Measurements from ENCODE around the gene PALM2AKAP2. TPM values are rescaled to one million over a fixed set of nuclear protein-coding genes. Genes with fewer than 3 reads are reported as not detected.

PALM2AKAP2 gene
- total and polyA plus RNA-seq, 9 of the 15 experiments (the other 6 are each of a cell fraction or from before 2014, with no cell fraction given), result not detected

- TF ChIP-seq AFF4 (CRISPR knock-in tag; IDR thresholded peaks at IDR 0.05) (no peak), ZFPM2 (CRISPR knock-in tag; IDR thresholded peaks at IDR 0.05) (no peak), GTF3C2 (IDR thresholded peaks at IDR 0.05; ENCODE audit: borderline replicate concordance, extremely low read depth, insufficient read length) (no peak), MITF (IDR thresholded peaks at IDR 0.05) (no peak), KLF10 (CRISPR knock-in tag; IDR thresholded peaks at IDR 0.05) (no peak), ZBED1 (IDR thresholded peaks at IDR 0.05) (no peak), HDAC6 (IDR thresholded peaks at IDR 0.05; ENCODE audit: low read depth, low read length) (no peak), CREM (IDR thresholded peaks at IDR 0.05; ENCODE audit: low read depth) (no peak), NBN (IDR thresholded peaks at IDR 0.05; ENCODE audit: low read depth) (no peak), KDM5B (IDR thresholded peaks at IDR 0.05; ENCODE audit: insufficient replicate concordance, low read depth, low read length) (no peak)
- TF ChIP-seq, protein P1, sequence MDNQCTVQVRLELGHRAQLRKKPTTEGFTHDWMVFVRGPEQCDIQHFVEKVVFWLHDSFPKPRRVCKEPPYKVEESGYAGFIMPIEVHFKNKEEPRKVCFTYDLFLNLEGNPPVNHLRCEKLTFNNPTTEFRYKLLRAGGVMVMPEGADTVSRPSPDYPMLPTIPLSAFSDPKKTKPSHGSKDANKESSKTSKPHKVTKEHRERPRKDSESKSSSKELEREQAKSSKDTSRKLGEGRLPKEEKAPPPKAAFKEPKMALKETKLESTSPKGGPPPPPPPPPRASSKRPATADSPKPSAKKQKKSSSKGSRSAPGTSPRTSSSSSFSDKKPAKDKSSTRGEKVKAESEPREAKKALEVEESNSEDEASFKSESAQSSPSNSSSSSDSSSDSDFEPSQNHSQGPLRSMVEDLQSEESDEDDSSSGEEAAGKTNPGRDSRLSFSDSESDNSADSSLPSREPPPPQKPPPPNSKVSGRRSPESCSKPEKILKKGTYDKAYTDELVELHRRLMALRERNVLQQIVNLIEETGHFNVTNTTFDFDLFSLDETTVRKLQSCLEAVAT (IDR thresholded peaks at IDR 0.05), result no peak
Observed at GRCh38 chr9:109813303-109813702, 33.3 kb downstream of the PALM2AKAP2 start (continued).

Measured in K562 (cell line).